H9 (cell line): Measurements from ENCODE around the gene GRIA1. TPM values are rescaled to one million over a fixed set of nuclear protein-coding genes. Genes with fewer than 3 reads are reported as not detected.

Experiments used
- DNase-seq: peaks from one replicate; pipeline ENCODE4 v3.0.0-alpha.2; 2017
- H2AFZ ChIP-seq: one replicate; pipeline ENCODE4 v1.6.1; 2013; ENCODE audit warnings: mild to moderate bottlenecking, low read length, control low read depth, moderate library complexity
- H2AK5ac ChIP-seq: 2 replicates; pipeline ENCODE4 v1.6.1; 2013; ENCODE audit warnings: low read length, control low read depth, mixed read lengths; ENCODE audit not compliant: insufficient read length
- H2BK120ac ChIP-seq: one replicate; pipeline ENCODE4 v1.6.1; 2013; ENCODE audit warnings: low read depth, mild to moderate bottlenecking, low read length, control low read depth, inconsistent platforms; ENCODE audit not compliant: poor library complexity, severe bottlenecking
- H2BK12ac ChIP-seq: 2 replicates; pipeline ENCODE4 v1.6.1; 2013; ENCODE audit warnings: low read length, control low read depth, mixed read lengths, low read depth; ENCODE audit not compliant: insufficient read length
- H2BK15ac ChIP-seq: 2 replicates; pipeline ENCODE4 v1.6.1; 2013; ENCODE audit warnings: low read depth, low read length, control low read depth
- H2BK20ac ChIP-seq: one replicate; pipeline ENCODE4 v1.6.1; 2013; ENCODE audit warnings: low read depth, mild to moderate bottlenecking, low read length, control low read depth, inconsistent platforms; ENCODE audit not compliant: poor library complexity, severe bottlenecking
- H2BK5ac ChIP-seq: 2 replicates; pipeline ENCODE4 v1.6.1; 2013; ENCODE audit warnings: low read length, control low read depth, mixed read lengths; ENCODE audit not compliant: insufficient read length
- H3K14ac ChIP-seq: 2 replicates; pipeline ENCODE4 v1.6.1; 2013; ENCODE audit warnings: low read length, control low read depth; ENCODE audit not compliant: insufficient read depth
- H3K18ac ChIP-seq: 2 replicates; pipeline ENCODE4 v1.6.1; 2013; ENCODE audit warnings: low read depth, mild to moderate bottlenecking, mixed read lengths, low read length, control low read depth; ENCODE audit not compliant: insufficient read length
- H3K23ac ChIP-seq: 2 replicates; pipeline ENCODE4 v1.6.1; 2013; ENCODE audit warnings: low read length, control low read depth, mixed read lengths, low read depth; ENCODE audit not compliant: insufficient read length
- H3K23me2 ChIP-seq: 2 replicates; pipeline ENCODE4 v1.6.1; 2013; ENCODE audit warnings: low read depth, mild to moderate bottlenecking, mixed read lengths, low read length, control low read depth; ENCODE audit not compliant: insufficient read length, poor library complexity, severe bottlenecking
- H3K27ac ChIP-seq: 2 replicates; pipeline ENCODE4 v1.5.1; 2013; ENCODE audit warnings: low read length, control low read depth, mixed read lengths, low read depth; ENCODE audit not compliant: insufficient read length
- H3K27me3 ChIP-seq: 2 replicates; pipeline ENCODE4 v1.6.1; 2013; ENCODE audit warnings: low read length, control low read depth, inconsistent platforms; ENCODE audit not compliant: insufficient read depth
- H3K4ac ChIP-seq: 2 replicates; pipeline ENCODE4 v1.6.1; 2013; ENCODE audit warnings: low read depth, mild to moderate bottlenecking, control low read depth, inconsistent platforms, low read length, moderate library complexity
- H3K4me1 ChIP-seq: 2 replicates; pipeline ENCODE4 v1.6.1; 2013; ENCODE audit warnings: low read length, control low read depth, inconsistent platforms; ENCODE audit not compliant: insufficient read depth
- H3K4me2 ChIP-seq: 2 replicates; pipeline ENCODE4 v1.6.1; 2013; ENCODE audit warnings: low read length, control low read depth, mixed read lengths; ENCODE audit not compliant: insufficient read length, insufficient read depth
- H3K56ac ChIP-seq: 2 replicates; pipeline ENCODE4 v1.6.1; 2013; ENCODE audit warnings: low read depth, mild to moderate bottlenecking, mixed read lengths, low read length, control low read depth; ENCODE audit not compliant: insufficient read length
- H3K79me1 ChIP-seq: 2 replicates; pipeline ENCODE4 v1.6.1; 2013; ENCODE audit warnings: low read depth, mild to moderate bottlenecking, moderate library complexity, low read length, control low read depth, inconsistent platforms; ENCODE audit not compliant: insufficient read depth, poor library complexity, severe bottlenecking
- H3K79me2 ChIP-seq: 2 replicates; pipeline ENCODE4 v1.6.1; 2013; ENCODE audit warnings: low read length, control low read depth, inconsistent platforms; ENCODE audit not compliant: insufficient read depth
- H3K9ac ChIP-seq: 2 replicates; pipeline ENCODE4 v1.6.1; 2013; ENCODE audit warnings: low read length, control low read depth, mixed read lengths; ENCODE audit not compliant: insufficient read length; ENCODE audit errors: extremely low read depth
- H3K9me3 ChIP-seq: one replicate; pipeline ENCODE4 v1.6.1; 2013; ENCODE audit warnings: low read depth, low read length, inconsistent platforms; ENCODE audit not compliant: control insufficient read depth
- H3T11ph ChIP-seq: one replicate; pipeline ENCODE4 v1.6.1; 2013; ENCODE audit warnings: mild to moderate bottlenecking, low read length, control low read depth, inconsistent platforms
- H4K20me1 ChIP-seq: one replicate; pipeline ENCODE4 v1.6.1; 2013; ENCODE audit not compliant: control insufficient read depth, insufficient read length, insufficient read depth
- H4K5ac ChIP-seq: 2 replicates; pipeline ENCODE4 v1.6.1; 2013; ENCODE audit warnings: low read depth, mild to moderate bottlenecking, mixed read lengths, low read length, control low read depth; ENCODE audit not compliant: insufficient read length
- H4K8ac ChIP-seq: replicated peaks from 2 replicates; pipeline ENCODE4 v1.6.1; 2013; ENCODE audit warnings: low read length, control low read depth, mixed read lengths, low read depth; ENCODE audit not compliant: insufficient read length
- H4K91ac ChIP-seq: 2 replicates; pipeline ENCODE4 v1.6.1; 2013; ENCODE audit warnings: low read depth, mild to moderate bottlenecking, moderate library complexity, mixed read lengths, low read length, control low read depth; ENCODE audit not compliant: insufficient read length
- H3K27ac Mint-ChIP-seq, 3 experiments: 2 replicates in 2 of 3; 3 replicates in 1 of 3; pipeline ENCODE4 v1.8.0; 2020 to 2021; ENCODE audit warnings: mixed read lengths in 3 of 3, mild to moderate bottlenecking in 1 of 3, moderate library complexity in 1 of 3
- H3K27me3 Mint-ChIP-seq: 2 replicates; pipeline ENCODE4 v1.8.0; 2021; ENCODE audit warnings: low read depth, mild to moderate bottlenecking, moderate library complexity, mixed read lengths
- H3K36me3 Mint-ChIP-seq, 3 experiments: 2 replicates in 2 of 3; 3 replicates in 1 of 3; pipeline ENCODE4 v1.8.0; 2020 to 2021; ENCODE audit warnings: low read depth in 3 of 3, mixed read lengths in 3 of 3; ENCODE audit not compliant: insufficient read depth in 1 of 3
- H3K4me1 Mint-ChIP-seq, 2 experiments: 2 replicates each; pipeline ENCODE4 v1.8.0; 2020; ENCODE audit warnings: mixed read lengths in 2 of 2
- H3K4me3 Mint-ChIP-seq, 2 experiments: 2 replicates in 1 of 2; 3 replicates in 1 of 2; pipeline ENCODE4 v1.8.0; 2020 to 2021; ENCODE audit warnings: mild to moderate bottlenecking in 2 of 2, mixed read lengths in 2 of 2, moderate library complexity in 1 of 2
- H3K9me3 Mint-ChIP-seq, 2 experiments: 2 replicates in 1 of 2; 3 replicates in 1 of 2; pipeline ENCODE4 v1.8.0; 2020; ENCODE audit warnings: mild to moderate bottlenecking in 2 of 2, mixed read lengths in 2 of 2, moderate library complexity in 1 of 2
- CTCF ChIP-seq: fragments of 200-600 bp; sonication (generic); conservative IDR thresholded peaks from 3 replicates; pipeline ENCODE4 v1.8.0; 2021; ENCODE audit warnings: antibody characterized with exemption, mild to moderate bottlenecking
- WGBS: extraction: QIAGEN DNeasy Blood & Tissue Kit; methylation state at CpG from one replicate; pipeline ENCODE4 v1.1.7; 2013; ENCODE audit warnings: missing lambda C conversion rate, low lambda C conversion rate, mixed read lengths; ENCODE audit not compliant: insufficient read length; ENCODE audit errors: extremely low coverage; 5-methylcytosine and 5-hydroxymethylcytosine counted together
- total RNA-seq: library from RNA; stranded (reverse); gene quantifications from 2 replicates; pipeline ENCODE4 v1.2.1, GENCODE V29; 2021

GRIA1 gene
- total RNA-seq, 1 experiment from 2014 or later = 0.52 TPM

- no peaks in the 10 kb centered on the region for H3K36me3 Mint-ChIP-seq
- H3K27ac ChIP-seq = no peak overlapping the region
- H3K9me3 ChIP-seq = no peaks in the 10 kb centered on the region
- H3K79me2 ChIP-seq = no peaks in the 10 kb centered on the region
- no peaks in the 10 kb centered on the region for H3K23me2 ChIP-seq
- no peak overlapping the region for H3K14ac ChIP-seq
- H2BK15ac ChIP-seq = no peak overlapping the region
- H4K5ac ChIP-seq = no peak overlapping the region
- H3K4ac ChIP-seq = no peak overlapping the region
- H3K56ac ChIP-seq = no peak overlapping the region
- no peaks in the 10 kb centered on the region for H3K9me3 Mint-ChIP-seq
- H3K27me3 Mint-ChIP-seq = peaks cover 4% of the 10 kb centered on the region; the same call in 1 of the 2 replicates
- H3K79me1 ChIP-seq = no peaks in the 10 kb centered on the region
- H3K4me2 ChIP-seq = no peak overlapping the region
- no peaks in the 10 kb centered on the region for H4K20me1 ChIP-seq
- no peak for DNase-seq
- no peak overlapping the region for H3K4me3 Mint-ChIP-seq
- no peak overlapping the region for H2BK20ac ChIP-seq
- H2BK5ac ChIP-seq = no peak overlapping the region
- H4K91ac ChIP-seq = no peak overlapping the region
- no peak overlapping the region for H2AFZ ChIP-seq
- no peak overlapping the region for H4K8ac ChIP-seq
- WGBS = no CpG with 5 or more reads among the region's 1 CpG
- no peak overlapping the region for H2BK120ac ChIP-seq
- no peak for TF ChIP-seq CTCF
- no peak overlapping the region for H3K9ac ChIP-seq
- no peak overlapping the region for H3K18ac ChIP-seq
- no peak overlapping the region for H3K27ac Mint-ChIP-seq
- no peaks in the 10 kb centered on the region for H3K4me1 ChIP-seq
- no peaks in the 10 kb centered on the region for H3K4me1 Mint-ChIP-seq
- no peak overlapping the region for H2BK12ac ChIP-seq
- no peak overlapping the region for H3T11ph ChIP-seq
- H3K23ac ChIP-seq = no peak overlapping the region
- H3K27me3 ChIP-seq = no peaks in the 10 kb centered on the region
- H2AK5ac ChIP-seq = no peak overlapping the region
These were observed 179.6 kb downstream of the GRIA1 start for GRCh38 chr5:153670101-153670500.
